ENCODE results near the gene NTM.

GRCh38 chr11:132039521-132039920 lies 669.1 kb downstream of the NTM start:
- no peak for TF ChIP-seq EZH2phosphoT487 (IDR thresholded peaks at IDR 0.05; ENCODE audit: insufficient read depth, low read depth)
- TF ChIP-seq EZH2 (IDR thresholded peaks at IDR 0.05; ENCODE audit: insufficient read depth, poor library complexity, severe bottlenecking): no peak

Data from GM23248 (cell line).